CD4-positive, alpha-beta T cell treated with Interleukin-17A for 1 hour (primary cell): Measurements from ENCODE around the gene PRDX4.
"Not testable (repeated sequence)": the region's sequence is repeated elsewhere in the genome, so short reads cannot be mapped to it uniquely, and the experiment has no call there.

Source experiments
- DNase-seq: peaks from one replicate; pipeline ENCODE4 v3.0.0-alpha.2; 2020

PRDX4 gene

DNA sequence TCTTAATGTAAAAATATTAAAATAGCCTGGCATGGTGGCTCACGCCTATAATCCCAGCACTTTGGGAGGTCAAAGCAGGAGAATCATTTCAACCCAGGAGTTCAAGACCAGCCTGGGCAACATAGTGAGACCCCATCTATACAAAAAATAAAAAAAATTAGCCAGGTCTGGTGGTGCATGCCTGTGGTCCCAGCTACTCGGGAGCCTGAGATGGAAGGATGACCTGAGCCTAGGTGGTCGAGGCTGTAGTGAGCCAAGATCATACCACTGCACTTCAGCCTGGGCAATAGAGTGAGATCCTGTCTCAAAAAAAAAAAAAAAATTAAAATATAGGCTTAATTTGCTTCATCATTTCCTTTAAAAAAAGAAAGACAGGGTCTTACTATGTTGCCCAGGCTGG, 9.2 kb downstream of the PRDX4 start:
- not testable (repeated sequence) for DNase-seq

DNA sequence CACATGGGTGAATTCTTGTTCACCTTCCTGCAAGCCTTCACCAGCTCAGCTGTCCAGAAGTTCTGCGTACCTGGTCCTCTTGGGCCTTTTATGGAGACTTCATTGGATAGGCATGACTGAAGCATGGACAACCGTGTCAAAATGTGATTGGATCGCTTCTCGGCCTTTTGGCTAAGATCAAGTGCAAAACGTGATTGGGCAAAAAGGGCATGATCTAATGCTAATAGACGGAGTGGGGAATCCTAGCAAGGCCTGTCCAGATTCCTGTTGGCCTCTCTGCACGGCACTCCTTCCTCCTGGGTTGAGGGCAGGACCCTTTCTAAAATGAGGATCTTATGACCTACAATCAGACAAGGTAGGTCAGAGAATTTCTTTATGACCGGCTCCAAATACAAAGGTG, 24.9 kb downstream of the PRDX4 start:
- no peak for DNase-seq

DNA sequence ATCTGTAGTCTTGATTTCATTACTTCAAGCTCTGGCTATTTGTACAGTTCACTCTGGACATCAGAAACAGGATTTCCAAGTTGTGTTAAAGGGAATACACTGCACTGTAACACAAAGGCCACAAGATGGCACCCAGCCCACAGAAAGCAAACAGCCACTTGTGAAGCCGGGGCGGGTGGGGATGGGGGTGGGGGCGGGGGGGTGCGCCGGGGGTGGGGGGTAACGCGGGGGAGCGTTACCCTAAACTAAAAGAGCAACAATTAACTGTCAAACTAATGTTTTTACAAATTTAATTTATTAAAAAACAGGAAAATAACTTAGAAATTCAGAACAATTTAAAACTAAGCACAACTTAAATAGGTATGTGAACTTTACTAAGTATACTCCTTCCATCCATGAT, 27.3 kb downstream of the PRDX4 start:
- peak; percentile 51 for DNase-seq

DNA sequence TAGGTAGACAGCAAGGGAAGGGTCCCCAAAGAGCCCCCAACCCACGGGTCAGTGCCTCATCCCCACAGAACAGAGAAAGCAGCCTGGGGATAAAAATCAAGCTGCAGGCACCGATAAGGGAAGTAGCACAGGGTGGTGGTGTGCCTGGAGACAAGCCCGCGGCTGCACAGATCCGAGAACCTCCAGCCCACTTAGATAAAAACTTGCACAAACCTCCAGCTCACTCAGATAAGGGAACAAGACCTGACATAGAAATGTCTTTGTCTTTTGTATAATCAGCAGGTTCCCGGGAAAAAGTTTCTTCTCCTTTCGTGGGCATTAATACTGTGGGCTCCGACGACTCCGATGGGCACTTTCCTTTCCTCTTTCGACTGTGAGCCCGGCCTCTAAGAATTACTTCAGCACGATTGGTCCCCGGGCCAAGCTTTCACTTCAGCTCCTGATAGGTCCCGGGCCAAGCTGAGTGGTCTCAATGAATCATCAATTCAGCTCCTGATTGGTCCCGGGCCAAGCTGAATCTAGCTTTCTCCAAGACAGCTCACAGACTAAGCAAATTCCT, 32.4 kb downstream of the PRDX4 start:
- peak; percentile 7 for DNase-seq

DNA sequence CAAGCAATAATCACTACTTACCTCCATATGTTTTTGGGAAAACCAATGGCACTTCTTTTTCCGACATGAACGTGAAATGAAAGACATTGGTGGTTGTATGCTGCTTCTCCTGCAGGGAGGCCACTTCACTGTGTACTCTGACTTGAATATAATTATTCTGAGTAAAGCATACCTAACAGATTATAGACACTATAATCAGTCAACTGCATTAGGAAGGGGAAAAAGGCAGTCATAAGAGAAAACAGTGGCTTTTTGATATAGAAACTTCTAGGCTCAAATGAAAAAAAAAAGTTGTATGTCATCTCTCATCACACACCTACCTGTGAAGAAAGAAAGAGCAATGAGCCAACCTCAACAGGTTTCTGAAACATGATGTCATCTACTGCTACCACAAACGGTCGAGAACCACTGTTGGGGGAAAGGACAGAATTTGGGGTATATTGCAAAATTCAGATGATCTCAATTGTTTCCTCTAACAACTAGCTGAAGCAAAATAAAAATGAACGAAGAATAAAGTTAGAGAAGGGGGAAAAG, 37.4 kb downstream of the PRDX4 start:
- DNase-seq: no peak

DNA sequence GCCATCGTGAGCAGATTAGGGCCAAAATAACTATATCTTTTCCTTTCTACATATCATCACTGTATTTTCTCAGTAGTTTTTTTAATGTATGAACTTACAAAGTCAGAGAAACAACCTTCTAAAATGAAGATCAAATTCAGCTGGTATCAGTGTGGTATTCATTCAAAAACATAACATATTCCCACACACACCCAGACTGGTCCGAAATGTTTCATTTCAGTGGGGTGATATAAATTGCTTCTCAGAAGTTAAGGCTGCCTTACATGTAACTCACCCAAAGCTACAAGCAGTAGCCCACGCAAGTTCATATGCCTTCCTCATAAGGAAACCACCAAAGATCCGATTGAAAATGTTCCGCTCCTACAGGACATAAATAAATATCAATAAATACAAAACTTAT, 37.9 kb downstream of the PRDX4 start:
- no peak for DNase-seq

DNA sequence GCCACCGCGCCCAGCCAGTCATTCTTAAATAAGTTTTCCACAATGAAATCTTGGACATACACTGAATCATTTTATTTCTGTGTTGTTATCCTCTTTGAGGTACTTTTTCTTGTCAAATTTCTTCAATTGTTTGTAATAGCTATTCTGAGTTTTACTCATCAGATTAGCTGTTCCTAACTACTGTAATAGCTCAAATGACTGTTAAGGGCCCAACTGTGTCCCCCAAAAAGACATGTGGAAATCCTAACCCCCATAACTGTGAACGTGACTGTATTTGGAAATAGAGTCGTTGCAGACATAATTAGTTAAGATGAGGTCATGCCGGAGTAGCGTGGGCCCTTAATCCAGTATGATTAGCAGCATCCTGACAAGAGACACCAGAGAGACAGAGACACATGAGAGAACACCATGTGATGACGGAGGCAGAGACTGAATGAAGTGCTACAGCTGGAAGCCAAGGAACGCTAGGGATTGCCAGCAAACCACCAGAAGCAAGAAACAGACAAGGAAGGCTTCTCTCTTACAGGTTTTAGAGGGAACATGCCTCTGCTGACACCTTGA, 52.9 kb downstream of the PRDX4 start:
- no peak for DNase-seq

DNA sequence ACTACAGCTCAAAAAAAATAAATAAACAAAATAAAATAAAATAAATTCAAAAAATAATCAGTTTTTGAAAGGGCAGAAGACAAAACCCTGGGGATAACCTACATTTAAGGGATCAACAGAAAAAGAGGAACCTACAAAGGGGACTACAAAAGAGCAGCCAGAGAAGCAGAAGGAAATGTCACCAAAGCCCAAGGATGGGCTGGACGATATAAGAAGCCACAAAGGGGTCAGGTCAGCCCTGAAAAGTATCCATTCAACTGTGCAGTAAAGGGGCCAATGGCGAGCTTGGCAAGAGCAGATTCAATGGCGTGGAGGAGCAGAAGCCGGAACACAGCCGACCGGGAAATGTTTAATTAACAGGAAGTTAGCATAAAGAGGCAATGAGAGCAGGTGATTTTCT, 58.9 kb downstream of the PRDX4 start:
- DNase-seq: peak; percentile 7

DNA sequence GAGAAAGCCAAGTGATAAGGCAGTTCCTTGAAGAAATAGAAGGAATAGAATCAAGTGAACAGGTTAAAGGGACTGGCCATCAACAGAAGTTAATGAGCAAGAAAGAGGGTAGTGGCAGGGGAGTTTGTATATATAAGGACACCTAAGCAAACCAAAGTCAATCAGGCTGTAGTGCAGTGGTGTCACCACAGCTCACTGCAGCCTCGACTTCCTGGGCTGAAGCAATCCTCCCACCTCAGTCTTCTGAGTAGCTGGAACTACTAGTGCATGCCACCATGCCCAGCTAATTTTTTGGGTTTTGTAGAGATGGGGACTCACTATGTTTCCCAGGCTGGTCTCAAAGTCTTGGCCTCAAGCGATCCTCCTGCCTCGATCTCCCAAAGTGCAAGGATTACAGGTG, 59.9 kb downstream of the PRDX4 start:
- DNase-seq: no peak

DNA sequence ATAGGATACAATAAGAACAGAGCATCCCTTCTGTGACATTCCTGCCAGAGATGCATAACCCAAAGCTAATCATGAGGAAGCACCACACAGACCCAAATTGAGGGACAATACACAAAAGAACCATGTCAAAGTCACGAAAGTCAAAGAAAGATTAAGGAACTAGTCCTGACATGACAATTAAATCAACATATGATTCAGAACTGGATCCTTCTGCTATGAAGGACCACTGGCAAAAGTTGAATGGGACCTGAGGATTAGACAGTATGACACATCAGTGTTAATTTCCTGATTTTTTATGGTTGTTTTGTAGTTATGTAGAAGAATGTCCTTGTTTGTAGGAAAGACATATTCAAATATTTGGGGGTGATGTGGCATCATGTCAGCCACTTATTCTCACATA, 61.9 kb downstream of the PRDX4 start:
- DNase-seq: no peak

DNA sequence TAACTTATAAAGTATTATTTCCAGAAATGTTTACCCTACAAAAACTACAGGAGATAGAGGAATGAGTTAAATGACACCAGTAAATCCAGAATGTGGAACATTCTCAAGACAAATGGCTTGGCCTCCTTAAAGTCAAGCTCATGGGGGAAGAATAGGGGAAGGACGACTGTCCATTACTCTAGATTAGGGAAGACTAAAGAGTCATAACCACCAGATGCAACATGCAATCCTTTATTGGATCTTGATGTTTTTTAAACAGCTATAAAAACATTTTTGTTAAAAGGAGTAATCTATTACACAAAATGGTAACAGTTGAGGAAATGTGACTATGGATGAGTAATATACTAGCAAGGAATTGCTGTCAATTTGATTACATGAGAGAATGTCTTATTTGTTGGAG, 64.7 kb downstream of the PRDX4 start:
- DNase-seq: no peak

DNA sequence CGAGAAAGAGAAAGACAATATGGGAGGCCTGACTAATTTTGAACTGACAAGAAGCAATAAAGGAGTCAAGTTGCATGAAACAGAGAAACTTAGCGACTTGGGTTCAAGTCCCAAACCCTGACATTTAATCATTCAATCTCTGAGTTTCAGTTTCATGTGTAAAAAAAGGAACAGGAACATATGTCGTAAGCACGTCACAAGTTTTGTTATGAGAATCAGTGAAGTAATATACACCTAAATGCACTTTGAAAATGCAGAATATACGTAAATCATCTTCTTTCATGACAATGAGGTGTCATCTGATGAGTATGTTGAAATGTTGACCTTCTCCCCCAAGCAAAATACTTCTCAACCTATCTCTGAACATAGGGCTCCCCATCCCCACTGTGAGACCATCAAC, 65.4 kb downstream of the PRDX4 start:
- DNase-seq: peak; percentile 16
